Hematopoietic multipotent progenitor cell (in vitro differentiated cells): ENCODE data around the gene SAMSN1. TPM values are rescaled to one million over a fixed set of nuclear protein-coding genes. Genes with fewer than 3 reads are reported as not detected.
A peak's percentile ranks its signal among the peaks of the same experiment; 100 is the strongest.

Experiments used
- DNase-seq, 3 donors: peaks; one replicate each; pipeline ENCODE4 v3.0.0-alpha.2; 2011 to 2015; ENCODE audit warnings: low read depth in 2 of 3, low spot score in 2 of 3
- total RNA-seq: library from RNA; depleted of rRNA; stranded (reverse); fragments of >200 nt; gene quantifications from one replicate; pipeline ENCODE4 v1.2.3, GENCODE V29; 2012

SAMSN1 gene
- total RNA-seq, 1 donor, result 10.0 TPM

- no peak for DNase-seq
Observed at GRCh38 chr21:14487490-14488432, 58.4 kb downstream of the SAMSN1 start.

DNA sequence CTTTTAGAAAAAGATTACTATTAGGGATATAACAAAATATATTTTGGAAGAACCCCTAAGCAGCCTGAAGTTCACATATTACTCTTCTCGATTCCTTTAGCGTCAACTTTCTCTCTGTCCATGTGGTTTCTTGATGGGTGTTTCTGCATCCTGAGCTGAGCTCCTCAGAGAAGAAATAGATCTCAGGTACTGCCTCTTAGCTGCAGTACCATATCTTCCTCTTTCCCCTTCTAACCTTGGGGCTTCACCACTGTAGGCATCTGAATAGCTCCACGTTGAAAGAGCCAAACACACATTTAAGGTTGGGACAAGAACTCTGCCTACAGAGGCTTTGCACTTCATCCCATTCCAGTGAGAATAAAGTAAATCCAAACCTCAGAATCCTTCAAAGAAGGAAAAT is 59.2 kb downstream of the SAMSN1 start:
- DNase-seq, result no peak

DNA sequence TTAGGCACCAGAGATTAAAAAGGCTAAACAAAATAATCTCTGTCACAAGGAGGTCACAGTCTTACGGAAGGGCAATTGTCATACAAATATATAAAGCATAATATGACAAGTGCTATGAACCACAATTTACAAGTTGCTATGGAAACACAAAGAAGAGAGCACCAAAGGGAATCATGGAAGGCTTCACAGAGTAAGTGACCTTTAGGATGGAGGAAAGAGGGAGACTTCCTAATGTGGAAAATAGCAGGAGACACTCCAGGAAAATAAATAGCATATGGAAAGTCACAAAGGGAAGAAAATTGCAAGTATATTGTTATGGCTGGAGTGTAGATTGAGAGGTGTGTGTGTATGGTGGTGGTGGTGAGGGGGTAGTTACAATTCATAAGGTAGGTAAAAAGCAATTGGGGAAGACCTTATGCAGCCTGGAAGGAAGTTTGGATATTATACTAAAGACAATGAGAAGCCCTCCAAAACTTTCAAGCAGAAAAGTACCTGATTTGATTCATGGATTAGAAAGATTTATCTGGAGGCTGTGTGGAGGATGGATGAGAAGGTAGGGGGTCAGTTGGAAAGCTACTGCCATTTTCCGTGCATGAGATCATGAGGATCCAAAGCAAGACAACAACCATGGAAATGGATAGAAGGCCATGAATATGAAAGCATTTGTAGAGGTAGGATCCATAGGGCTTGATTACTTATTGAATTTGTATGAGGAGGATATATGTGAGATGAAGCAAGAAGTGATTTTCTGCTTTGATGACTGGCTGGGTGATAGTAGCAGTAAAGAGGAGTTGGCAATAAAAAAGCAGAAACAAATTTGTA is 61.7 kb downstream of the SAMSN1 start:
- no peak for DNase-seq

GRCh38 chr21:14483296-14483695 is 62.8 kb downstream of the SAMSN1 start:
- DNase-seq, result no peak

GRCh38 chr21:14482165-14482564 is 64.0 kb downstream of the SAMSN1 start:
- peak; percentile 11 to 76 (median 54) for DNase-seq

GRCh38 chr21:14480411-14481031 is 65.6 kb downstream of the SAMSN1 start:
- no peak for DNase-seq

- no peak for DNase-seq
Observed at GRCh38 chr21:14479241-14479786, 66.8 kb downstream of the SAMSN1 start.

- DNase-seq, result no peak
Observed at GRCh38 chr21:14477841-14478240, 68.3 kb downstream of the SAMSN1 start.

DNA sequence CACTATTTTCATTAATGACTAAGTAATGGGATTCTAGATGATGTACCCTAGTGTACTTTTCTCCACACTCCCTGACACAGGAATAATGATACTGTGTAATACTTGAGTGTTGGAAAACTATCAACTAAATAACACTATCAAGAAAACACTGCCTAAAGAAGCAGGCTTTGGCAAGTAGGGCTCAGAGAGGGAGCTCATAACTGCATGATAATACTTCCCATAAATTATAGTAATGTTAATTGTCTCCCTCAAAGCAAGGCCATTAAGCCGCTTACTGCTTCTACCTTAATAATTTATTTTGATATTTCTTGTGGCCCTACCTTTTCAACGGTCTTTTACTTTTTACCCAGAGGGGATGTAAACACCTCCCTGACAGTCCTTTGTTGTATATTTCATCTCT is 69.0 kb downstream of the SAMSN1 start:
- DNase-seq, result no peak

- no peak for DNase-seq
Observed at GRCh38 chr21:14474995-14475394, 71.1 kb downstream of the SAMSN1 start.

- no peak for DNase-seq
Observed at GRCh38 chr21:14469641-14470040, 76.5 kb downstream of the SAMSN1 start.

DNA sequence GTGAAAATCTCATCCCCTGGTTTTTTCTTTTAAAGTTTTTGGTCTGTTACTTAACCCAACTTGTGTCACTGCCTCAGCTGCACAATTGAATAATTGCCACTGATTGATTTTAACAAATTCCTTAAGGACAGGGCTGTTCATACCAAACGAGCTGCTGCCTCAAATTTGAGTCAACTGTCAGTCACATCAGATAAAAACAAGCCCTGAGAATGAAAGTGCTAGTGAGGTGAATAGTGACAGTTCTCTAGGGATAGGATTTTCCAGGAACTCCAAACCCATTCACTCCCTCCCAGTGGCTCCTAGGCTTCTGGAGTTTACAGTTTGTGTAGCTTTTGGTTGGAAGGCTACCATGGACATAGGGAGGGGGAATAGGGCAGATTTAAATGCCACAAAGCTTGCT is 79.4 kb downstream of the SAMSN1 start:
- no peak for DNase-seq

GRCh38 chr21:14457762-14458161 is 88.4 kb downstream of the SAMSN1 start:
- DNase-seq, result no peak

- no peak for DNase-seq
Observed at GRCh38 chr21:14456911-14457310, 89.2 kb downstream of the SAMSN1 start.

GRCh38 chr21:14454016-14455009 is 91.8 kb downstream of the SAMSN1 start:
- DNase-seq, result peak in 2 of 3 donors; percentile 66 to 82

DNA sequence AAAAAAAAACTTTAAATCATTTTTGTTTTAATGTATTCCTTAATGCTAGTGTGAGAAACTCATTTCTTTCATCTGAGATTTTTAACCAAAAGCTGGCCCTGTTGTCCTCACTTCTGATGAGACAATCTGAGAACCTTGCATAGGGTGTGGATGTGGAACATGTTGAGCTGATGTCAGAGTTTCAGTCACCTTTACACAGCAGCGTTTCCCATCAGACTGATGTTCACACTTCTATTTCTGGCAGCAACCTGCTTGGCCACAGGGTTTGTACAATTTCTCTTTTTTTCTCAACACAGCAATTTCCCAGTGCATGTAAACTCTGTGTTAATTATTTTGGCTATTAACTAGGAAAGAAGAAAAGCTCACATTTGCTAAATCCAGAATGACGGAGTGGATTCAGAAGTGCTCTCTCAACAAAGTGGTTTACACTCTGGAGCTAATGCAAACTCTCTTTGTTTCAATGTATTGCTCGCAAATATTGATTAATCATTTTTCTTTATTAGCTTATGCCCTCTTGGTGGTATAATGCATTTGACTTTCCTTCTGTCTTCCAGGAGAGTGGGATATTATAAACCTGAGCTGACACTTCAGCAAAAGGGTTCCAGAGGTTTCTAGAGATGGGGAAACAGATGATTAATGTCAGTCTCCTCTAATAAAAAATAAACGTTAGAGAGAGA is 92.6 kb downstream of the SAMSN1 start:
- DNase-seq, result no peak

- no peak for DNase-seq
Observed at GRCh38 chr21:14452727-14453241, 93.3 kb downstream of the SAMSN1 start.

DNA sequence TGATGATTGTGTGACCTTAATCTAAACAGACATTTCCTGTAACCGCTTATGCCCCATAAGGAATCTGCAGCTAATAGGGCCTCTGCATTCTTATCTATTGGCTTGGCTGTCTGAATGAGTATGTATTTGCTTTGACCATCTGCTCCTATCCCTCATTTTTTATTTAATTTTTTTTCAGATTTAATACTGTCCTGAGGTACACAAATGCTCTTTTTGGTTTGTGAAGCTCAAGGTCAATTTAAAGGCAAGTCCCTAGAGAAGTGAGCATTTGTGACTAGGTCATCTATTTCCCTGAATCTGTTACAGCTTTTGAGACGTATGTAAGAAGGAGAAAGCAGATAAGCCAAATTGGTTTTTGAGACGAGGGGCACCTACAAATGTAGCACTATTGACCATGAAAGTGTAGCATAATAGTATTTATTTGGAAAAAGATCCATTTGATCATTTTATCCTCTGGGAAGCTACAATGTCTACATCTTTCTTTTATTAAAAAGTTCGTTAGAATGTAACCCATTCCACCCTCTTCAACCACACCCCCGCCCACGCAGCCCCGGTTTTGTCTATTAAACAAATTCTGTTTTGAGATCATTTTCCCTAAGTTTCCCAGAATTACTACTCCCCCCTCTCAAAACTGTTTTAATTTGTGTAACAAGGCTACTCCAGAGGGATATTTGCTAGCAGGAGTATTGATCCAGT is 93.9 kb downstream of the SAMSN1 start:
- peak in 1 of 3 donors; percentile 22 for DNase-seq
